Hematopoietic multipotent progenitor cell treated with erythropoietin and hydrocortisone succinate and interleukin-3 and kit ligand, for 15 days (in vitro differentiated cells): ENCODE results near the gene SMOC2.

Experiments used
- DNase-seq: peaks from one replicate; pipeline ENCODE4 v3.0.0-alpha.2; 2015; ENCODE audit warnings: low spot score

Gene SMOC2

DNA sequence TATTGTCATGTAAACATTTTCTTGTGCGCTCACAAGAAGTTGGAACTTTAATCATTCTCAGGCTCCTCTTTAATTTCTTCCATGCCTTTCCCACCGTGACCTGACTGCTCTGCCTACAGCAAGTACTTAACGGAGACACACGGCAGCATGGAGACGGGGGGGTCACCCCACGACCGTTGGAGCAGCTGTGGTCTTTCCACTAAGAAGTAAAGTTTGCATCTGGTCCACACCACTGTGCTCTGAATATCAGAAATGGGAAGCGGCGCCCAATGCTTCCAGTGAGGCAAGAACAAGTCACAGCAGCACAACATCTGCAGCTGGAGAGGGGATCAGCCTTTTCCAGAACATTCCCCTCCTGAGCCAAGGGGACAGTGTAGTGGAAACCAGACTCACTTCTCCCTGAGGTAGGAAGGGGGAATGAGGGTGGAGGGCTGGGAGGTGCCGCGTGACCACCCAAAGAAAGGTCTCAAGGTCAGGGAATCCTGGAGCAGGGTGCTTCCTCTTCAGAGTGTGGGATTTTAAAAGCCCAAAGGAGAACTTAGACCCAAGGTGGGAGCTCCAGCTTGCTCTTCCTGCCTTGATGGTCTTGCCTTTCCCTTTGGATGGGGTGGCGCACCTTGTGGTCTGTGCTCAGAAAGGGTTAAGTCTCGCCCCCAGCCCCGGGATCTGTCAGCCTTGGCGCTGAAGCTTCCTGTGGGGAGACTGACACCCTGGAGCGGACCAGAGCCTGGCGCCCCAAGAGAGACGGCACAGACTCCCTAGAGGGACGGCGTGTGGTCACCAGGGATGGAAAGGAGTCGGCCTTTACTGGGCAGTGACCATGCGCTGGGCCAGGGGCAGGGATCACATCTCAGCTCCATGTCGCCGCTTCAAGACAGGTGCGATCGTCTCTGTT, 25.6 kb upstream of the SMOC2 start:
- DNase-seq: no peak

DNA sequence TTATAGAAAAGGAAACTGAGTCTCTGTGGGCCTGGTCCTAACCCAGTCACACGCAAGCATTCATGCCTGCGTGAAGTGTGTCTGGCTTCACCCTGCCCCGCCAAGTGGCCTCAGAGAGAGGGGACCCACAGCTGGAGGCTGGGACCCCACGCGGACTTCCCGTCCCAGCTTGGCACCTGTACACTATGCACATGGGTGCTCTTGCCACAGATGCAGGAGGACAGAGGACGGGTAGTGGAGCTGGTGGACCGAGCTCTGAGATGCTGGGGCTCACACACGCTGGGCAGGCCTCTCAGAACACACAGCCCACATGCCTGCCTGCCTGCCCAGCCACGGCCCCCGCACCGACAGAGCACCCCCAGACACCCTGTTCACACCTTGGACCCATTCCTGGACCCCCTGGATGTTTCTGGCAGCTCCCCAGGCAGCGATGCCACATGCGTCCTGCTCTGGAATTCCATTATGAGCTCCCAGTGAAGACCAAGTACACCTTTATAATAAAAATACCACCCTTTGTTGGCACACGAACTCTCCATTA, 24.9 kb upstream of the SMOC2 start:
- DNase-seq: no peak

DNA sequence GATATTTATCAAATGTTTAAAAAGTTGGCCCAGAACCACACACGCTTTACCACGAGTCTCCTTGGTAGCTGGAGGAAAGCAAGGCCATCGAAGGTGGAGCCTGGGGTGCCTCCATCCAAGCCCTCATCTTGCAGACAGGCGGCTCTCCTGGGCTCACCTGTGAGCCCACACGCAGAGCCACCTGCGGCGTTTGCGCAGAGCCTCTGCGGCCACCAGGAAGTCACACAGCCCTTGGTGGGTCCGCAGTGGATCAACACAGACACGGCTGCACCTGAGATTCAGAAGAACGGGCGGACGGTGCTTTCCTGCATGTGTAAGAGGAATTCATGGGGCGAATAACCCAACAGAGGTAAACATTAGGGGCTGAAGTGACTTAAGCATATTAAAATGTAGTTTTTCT, 24.5 kb upstream of the SMOC2 start:
- no peak for DNase-seq

DNA sequence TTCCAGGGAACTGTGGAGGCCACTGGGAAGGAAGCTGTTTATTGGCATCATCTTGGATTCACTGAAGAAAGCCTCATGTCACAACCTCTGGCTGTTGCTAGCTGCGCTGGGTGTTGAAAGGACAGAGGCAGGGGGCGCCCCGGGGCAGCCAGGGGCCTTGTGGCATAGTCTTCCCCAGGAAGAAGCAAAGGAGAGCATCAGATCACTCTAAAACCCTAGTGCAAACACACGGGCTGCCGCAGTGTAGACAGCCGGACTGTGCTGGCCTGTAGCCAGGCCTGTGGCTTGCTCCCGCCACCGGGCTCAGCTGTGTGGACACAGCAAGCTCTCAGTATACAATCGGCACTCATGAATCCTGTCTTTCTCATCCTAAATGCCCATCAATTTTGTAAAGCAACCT, 23.8 kb upstream of the SMOC2 start:
- no peak for DNase-seq

DNA sequence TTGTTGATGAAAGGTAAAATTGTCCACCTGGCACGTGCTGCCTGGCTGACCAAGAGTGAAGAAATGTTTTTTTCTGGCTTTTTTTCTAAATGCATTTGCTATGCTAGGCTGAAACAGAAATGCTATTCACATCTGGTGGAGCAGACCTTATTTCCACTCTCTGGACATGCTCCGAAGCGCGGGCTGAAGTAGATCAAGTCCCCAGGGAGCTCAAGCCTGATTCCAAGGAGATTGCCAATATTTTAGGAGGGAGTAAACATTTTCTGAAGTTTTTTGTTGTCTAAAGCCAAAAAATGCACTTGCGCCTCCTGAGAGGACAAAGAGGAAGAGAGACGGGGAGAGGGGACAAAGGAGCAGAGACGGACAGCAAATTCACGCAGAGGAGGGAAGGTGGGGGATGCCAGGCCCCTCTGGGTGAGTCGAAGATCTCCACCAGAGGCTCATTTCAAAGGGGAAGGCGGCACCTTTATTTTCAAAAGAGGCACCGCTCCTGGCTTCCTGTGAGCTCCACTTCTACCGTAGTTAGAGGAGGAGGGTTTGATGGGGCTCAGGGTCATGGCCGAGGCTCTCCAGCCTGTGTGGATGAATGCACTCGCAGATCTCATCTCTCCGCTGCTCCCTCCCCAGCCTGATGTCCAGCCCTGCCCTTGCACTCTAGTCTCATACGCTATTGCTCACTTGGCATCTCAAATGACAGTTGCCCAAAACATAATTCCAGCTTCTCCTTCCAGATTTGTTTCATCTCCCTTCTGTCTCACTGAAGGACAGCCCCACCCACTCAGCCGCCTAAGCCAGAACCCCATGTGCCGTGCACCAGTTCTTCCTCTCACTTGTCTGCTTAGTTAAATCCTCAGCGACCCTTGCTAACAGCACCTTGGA, 23.1 kb upstream of the SMOC2 start:
- no peak for DNase-seq

DNA sequence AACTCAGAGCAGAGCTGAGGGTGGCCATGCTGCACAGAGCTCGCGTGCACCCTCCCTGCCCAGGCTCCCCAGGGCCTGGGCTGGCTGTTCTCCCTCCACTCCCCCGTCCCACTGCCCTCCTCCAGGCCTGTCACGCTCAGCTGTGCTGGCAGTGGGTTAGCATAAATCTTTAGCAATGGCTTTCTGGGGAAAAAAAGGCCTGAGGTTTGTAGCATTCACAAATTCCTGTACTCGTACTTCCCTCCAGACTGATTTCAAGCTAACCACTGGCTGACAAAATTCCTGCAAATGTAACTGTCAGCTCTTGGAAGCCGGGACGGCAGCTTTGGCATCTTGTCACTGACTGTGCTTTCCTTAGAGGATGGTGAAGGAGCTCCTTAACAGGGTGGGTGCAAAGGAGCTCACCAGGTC, 22.3 kb upstream of the SMOC2 start:
- no peak for DNase-seq

DNA sequence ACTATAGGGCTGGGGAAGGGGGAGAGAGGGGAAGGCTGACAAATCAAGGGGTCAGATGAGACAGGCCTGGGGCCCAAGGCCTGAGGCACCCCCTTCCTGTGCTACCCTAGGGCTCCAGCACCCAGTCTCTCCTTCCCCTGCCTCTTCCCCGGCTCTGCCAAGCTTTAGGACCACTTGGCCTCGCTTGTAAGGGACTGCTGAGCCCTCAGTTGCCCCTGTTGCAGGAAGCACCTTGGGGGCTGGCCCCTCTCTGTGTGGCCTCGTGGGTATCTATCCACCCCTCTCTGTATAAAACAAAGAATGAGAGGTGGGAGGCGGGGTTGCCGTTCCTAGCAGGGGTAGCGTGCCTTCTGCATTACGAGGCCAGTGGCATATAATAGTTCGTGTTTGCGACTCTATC, 21.4 kb upstream of the SMOC2 start:
- DNase-seq: no peak

DNA sequence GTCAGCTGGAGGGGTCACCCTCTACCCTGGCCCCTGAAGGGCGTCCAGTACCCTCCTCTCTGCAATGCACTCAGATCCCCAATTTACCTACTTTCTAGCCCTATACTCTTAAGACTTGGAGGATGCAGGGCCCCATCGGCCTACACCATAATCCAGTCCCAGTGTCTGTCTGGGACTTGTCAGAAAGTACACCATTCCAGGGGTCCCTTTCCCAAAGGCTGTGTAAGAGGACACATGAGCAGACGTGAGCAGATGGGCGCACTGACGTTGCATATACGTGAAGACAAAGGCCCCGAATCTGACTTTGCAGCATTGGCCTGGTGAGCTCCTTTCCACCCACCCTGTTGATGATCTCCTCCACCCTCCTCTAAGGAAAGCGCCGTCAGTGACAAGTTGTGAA, 20.9 kb upstream of the SMOC2 start:
- DNase-seq: no peak

DNA sequence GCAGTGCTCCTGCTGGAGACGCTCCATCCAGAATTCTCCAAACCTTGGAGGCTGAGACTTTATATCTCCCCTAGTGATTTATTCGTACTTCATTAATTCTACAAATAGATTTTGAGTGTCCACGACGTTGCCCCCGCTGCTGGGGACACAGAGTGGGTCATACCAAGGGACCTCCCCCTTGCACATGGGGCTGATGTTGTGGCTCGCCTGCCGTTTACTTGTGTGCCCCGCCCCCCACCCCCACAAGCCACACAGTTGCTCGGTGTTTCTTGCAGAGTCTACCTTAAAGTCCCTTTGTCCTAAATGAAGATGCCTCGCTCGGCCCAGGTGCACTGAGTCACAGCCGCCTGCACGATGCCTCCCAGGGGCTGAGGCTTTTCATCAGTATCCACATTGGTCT, 20.3 kb upstream of the SMOC2 start:
- no peak for DNase-seq

DNA sequence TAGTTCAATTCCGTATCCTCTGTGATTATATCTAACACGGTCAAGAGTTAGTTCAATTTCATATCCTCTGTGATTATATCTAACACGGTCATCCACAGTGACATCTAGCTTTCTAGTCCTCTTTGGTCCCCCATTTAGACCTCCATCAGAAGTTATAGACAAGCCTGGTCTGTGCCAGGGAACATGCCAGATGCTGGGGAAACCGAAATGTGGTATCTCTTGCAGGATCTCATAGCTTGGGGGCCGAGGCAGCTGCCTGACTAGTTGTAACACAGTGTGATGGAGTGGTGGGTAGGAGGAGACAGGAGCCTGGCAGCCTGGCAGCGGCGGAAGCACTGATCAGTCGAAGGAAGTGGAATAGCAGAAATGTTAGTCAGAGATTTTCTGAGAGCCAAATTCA, 13.8 kb upstream of the SMOC2 start:
- no peak for DNase-seq

DNA sequence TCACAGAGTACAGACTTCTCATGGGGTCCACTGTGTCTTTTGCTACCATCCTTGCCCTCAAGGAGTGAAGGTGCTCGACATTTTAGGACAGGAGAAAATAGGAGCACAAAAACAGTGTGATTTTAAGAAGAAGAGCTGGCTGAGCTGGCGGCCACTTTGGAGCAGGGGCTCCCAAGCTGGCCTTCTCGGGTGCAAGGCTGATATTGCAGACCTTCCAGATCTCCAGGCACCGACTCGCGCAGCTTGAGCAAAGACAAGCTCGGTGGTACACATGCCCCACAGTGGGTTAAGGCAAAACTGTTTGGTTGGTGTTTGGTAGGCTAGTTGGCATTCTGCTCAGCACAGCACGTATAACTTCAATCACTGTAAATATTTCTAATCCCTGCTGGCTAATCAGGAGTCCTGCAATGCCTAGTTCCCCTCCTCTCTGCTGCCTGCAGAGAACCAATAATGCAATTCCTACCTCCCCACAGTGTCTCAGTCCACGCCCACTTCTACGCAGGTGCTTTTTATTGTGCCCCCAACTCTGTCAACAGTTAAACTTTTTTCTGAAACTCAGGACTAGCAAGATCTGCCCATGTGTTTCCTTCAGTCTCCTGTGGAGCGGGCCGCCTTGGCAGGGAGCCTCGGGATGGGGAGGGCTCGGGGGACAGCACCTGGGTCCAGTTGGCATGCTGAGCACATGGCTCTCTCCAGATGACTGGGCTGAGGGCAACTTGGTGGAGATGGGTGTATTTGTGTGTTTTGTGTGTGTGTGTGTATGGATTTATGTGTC, 12.7 kb upstream of the SMOC2 start:
- no peak for DNase-seq

DNA sequence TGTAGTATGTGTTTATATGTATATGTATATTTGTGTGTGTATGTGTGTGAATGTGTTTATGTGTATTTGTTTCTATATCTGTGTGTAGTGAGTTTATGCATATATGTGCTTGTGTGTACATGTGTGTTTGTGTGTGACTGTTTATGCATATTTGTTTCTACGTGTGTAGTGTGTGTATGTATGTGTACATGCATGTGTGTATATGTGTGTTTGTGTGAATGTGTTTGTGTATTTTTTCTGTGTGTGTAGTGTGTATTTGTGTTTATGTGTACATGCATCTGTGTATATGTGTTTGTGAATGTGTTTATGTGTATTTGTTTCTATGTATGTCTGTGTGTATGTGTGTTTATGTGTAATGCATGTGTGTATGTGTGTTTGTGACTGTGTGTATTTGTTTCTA, 12.1 kb upstream of the SMOC2 start:
- DNase-seq: no peak

DNA sequence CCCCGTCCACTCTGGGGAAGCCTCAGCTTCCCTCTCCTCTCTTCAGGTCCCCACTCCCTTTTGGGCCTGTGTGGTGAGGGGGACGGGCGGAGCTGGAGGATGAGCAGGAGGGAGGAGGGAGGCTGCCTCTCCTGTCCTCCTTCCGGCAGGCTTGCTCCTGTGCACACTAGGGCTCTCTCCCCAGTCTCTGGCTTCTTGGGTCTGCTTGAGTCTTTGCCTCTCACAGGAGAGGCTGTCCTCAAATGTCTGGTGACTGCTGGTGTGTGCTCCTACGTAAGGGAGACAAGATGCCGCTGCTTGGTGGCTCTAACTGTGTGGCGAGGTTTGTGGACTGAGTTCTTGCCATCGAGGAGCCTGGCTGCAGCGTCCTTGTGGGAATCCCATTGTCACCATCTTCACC, 8.8 kb upstream of the SMOC2 start:
- no peak for DNase-seq

DNA sequence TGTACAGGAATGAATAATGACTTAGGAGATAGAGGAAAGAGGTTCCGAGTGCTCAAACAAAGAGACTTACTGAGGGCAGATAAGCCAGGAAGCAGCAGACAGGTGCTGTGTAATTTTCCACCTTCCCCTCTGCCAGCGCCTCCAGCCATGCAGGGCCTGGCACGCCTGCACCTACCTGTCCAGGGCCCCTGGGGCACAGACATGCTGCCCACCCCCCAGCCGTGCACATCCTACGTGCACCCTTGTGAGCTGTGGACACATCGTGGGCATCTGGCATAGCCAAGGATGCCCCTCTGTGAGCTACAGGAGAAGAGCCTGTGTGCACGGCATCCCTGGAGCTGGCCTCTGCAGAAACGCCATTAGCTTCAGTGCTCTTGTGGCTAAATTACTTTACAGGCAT, 7.1 kb upstream of the SMOC2 start:
- no peak for DNase-seq

DNA sequence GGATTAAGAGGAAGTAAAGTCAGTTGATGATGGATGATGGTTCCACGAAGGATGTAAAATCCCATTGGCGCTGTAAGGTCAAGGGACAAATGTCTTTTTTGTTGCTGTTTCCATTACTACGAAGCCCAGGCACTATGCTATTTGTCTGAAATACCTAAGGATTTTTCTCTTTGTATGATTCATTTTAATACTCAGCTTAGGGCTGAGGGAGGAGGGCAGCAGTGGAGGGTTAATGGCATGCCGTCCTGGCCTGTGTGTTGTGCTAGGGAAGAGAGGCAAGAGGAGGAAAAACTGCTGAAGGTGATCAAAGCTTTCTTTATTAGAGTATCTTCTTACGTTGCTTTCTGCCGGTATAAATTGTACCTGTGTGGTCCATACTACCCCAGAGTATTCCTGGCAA, 6.5 kb upstream of the SMOC2 start:
- no peak for DNase-seq

DNA sequence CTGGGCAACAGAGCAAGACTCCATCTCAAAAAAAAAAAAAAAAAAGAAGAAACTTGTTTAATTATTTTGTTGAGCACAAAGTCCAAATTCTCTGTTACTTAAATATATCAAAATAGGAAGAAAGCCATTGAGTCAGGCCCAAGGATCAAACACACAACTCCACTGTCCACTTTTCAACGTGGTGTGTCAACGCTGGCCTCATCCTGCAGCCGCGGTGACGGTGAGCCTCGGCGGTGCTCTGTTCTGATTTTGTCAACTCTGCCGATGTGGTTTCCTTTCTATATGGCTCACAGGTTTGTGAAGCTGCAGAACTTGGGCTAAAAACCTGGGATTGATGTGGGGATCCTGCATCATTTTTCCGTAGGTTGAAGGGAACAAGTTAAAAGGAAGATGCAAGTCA, 3.2 kb upstream of the SMOC2 start:
- DNase-seq: no peak

DNA sequence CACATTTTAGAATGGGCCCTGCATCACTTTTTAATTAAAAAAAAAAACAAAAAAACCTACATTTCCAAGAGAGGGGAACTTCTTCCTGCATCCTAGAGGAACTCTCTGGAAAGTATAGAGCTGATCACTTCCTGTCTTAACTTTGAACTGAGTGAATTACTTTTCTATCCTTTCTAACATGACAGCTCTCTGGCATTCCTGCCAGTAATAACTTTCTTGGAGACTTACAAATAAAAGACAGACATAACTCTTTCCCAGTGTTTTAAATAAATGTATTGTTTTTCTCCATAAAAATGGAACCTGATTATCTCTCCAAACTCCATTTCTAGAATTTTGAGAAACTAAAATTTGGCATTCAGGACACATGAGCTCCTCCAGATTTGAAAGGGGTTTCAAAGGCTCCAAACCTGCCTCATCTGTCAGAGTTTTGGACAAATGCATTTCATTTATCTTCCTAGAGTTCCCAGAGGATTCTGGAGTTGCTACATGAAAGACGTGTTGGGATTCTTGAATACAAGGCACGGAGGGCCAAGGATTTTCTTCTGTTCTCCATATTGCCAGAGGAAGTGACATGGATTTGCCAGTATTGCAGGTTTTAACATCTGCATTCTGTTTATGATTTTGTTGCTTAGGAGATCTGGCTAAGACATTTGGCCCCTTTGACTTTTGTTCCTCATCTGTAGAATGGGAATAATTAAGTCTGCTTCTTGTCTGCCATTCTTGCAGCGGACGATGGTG, 2.0 kb upstream of the SMOC2 start:
- no peak for DNase-seq

DNA sequence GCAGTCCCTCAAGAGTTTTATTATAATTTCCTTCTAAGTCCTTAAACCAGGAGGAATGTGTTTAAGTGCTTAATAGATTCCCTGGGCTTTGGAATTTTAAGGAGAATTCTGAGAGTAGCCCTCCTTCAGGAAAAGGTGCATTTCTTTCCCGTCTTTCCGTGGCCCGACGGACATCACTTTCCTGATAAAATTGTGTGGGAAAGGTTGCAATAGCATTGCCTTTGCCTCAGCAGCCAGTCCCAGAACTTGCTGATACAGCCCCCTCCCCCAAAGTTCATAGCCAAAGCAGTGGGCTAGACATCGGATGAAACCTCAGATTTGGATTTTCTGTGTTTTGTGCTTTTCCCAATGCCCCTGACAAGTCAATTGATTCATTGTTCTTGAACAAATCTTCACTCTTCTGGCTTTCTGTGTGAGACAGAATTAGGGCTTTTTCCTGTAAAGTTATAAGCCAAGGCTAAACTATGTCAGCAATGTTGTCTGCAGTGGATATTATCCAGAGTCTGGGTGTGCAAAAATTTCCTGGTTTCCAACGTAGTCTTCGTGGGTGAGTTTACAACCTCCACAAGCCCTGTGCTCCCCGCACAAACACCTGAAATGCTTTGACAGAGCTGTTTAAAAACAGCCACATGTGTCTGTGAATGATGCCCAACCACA, 1.1 kb upstream of the SMOC2 start:
- no peak for DNase-seq

DNA sequence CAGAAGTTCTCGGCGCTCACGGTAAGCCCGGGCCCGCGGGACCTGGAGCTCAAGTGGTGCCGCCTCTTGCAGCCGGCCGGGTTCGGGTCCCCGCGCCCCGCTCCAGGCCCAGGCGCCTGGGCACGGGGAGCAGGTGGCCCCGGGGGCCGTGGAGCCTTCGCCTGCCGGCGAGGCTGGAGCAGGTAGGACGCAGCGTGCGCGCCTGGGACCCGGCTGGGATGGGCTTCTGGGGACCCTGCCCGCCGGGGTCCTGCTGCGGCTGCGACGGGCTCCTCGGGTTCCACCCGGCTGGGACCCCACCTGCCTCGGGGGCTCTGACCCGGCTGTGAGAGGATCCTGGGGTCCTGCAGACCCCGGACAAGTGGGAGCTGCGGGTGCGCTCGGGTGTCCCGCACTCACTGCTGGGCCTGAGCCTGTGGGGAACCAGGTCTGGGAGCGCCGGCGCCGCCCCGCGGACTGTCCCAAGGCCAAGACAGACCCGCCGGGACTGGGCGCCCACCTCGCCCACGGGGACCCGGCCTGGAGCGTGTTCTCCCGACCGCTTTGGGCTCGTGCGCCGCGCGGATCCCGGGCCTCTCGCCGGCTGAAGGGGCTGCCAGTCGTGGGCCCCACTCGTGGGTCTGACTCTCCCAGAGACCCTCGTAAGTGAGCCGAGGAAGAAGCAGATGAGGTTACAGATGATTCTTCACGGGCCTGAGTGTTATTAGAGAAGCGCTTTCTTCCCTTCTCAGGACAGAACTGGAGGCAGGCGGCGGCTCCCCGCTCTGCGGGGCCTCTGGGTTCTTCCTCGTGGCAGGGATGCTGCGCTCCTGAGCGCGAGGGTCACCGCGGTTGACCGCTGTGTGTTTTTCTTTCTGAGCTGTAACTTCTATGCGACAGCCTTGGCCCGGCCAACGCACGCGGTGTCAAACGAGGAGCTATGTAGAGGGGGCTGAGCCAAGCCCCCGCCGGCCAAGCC, 729 bp downstream of the SMOC2 start:
- DNase-seq: no peak

DNA sequence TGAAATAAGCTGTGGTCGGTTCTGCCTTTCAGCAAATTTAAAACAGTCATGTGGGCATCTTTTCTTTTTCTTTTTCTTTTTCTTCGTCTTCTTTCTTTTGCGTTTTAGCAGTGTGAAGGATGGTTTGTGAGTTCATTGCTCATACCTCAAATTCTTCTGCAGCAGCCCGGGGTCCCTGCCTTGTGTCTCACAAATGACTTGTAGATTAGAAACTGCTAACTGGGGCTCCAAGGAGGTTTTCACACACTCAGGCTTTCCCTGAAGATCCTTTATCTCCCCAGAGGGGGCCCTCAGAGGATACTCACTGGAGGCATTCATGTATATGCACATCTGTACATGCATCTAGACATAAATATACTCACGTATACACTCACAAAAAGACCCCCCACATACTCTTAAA, 1.7 kb downstream of the SMOC2 start:
- no peak for DNase-seq
